ENCODE measurements around the gene NTSR1.

DNA sequence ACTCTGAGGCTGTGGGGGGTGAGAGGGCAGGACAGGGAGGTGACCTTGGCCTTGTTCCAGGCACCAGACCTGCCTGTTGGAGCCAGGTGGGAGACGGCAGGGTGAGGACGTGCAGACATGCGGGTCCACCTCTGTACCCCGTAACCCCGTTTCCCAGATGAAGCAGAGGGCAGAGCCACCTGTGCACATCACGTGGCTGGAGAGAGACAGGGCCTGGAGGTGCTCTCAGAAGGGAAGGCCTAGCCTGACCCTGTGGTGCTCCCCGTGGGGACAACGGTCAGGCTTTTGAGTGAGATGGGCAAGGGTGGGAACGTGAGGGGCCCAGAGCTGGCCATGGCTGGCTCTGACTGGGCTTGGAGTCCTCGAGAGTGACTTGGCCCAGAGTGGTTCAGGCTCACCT lies 6.6 kb downstream of the NTSR1 start:
- TF ChIP-seq, protein P1, sequence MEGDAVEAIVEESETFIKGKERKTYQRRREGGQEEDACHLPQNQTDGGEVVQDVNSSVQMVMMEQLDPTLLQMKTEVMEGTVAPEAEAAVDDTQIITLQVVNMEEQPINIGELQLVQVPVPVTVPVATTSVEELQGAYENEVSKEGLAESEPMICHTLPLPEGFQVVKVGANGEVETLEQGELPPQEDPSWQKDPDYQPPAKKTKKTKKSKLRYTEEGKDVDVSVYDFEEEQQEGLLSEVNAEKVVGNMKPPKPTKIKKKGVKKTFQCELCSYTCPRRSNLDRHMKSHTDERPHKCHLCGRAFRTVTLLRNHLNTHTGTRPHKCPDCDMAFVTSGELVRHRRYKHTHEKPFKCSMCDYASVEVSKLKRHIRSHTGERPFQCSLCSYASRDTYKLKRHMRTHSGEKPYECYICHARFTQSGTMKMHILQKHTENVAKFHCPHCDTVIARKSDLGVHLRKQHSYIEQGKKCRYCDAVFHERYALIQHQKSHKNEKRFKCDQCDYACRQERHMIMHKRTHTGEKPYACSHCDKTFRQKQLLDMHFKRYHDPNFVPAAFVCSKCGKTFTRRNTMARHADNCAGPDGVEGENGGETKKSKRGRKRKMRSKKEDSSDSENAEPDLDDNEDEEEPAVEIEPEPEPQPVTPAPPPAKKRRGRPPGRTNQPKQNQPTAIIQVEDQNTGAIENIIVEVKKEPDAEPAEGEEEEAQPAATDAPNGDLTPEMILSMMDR (IDR thresholded peaks at IDR 0.05): no peak
- TF ChIP-seq EZH2 (IDR thresholded peaks at IDR 0.05; ENCODE audit: borderline replicate concordance, insufficient read depth, low read depth, low read length, poor library complexity, severe bottlenecking): no peak

Measured in B cell (primary cell).